CD14-positive monocyte (primary cell): Measurements from ENCODE around the gene CAMK1G. TPM values are rescaled to one million over a fixed set of nuclear protein-coding genes. Genes with fewer than 3 reads are reported as not detected.

Experiments
- DNase-seq, 3 donors: peaks; one replicate each; pipeline ENCODE4 v3.0.0-alpha.2; 2011 to 2022
- H2AFZ ChIP-seq: 2 replicates; pipeline ENCODE4 v1.6.0; 2012; ENCODE audit warnings: mild to moderate bottlenecking, low read depth, low read length, inconsistent platforms; ENCODE audit not compliant: insufficient read depth, poor library complexity, severe bottlenecking
- H3K27ac ChIP-seq, 2 donors: 1 replicate in 1 of 2; 2 replicates in 1 of 2; pipeline ENCODE4 v1.5.1; 2012 to 2013; ENCODE audit warnings: low read length in 2 of 2, control low read depth in 1 of 2, inconsistent platforms in 1 of 2, low read depth in 1 of 2, mild to moderate bottlenecking in 1 of 2
- H3K27me3 ChIP-seq, 2 donors: one replicate each; pipeline versions ENCODE4 v1.6.0 to v1.6.1; 2011 to 2013; ENCODE audit warnings: low read length in 2 of 2; ENCODE audit not compliant: control insufficient read depth in 2 of 2, insufficient read depth in 2 of 2
- H3K36me3 ChIP-seq, 2 donors: replicated peaks in 1 of 2; 1 replicate in 1 of 2; 2 replicates in 1 of 2; pipeline versions ENCODE4 v1.5.1 to v1.6.1; 2012 to 2013; ENCODE audit warnings: low read length in 2 of 2, control low read depth in 1 of 2, inconsistent platforms in 1 of 2, mild to moderate bottlenecking in 1 of 2; ENCODE audit not compliant: insufficient read depth in 2 of 2, control insufficient read depth in 1 of 2
- H3K4me1 ChIP-seq, 2 donors: 1 replicate in 1 of 2; 2 replicates in 1 of 2; pipeline versions ENCODE4 v1.5.1 to v1.6.1; 2012 to 2013; ENCODE audit warnings: low read length in 2 of 2, control low read depth in 1 of 2, inconsistent platforms in 1 of 2, mild to moderate bottlenecking in 1 of 2, moderate library complexity in 1 of 2; ENCODE audit not compliant: insufficient read depth in 2 of 2, control insufficient read depth in 1 of 2
- H3K4me2 ChIP-seq: replicated peaks from 2 replicates; pipeline ENCODE3; 2012; ENCODE audit warnings: low read length, moderate library complexity, mild to moderate bottlenecking; ENCODE audit not compliant: poor library complexity, severe bottlenecking; ENCODE audit errors: extremely low read depth
- H3K4me3 ChIP-seq, 3 experiments: fragments of 200-600 bp in 1 of 3; sonication (generic) in 1 of 3; replicated peaks in 1 of 3; 1 replicate in 2 of 3; 2 replicates in 1 of 3; pipeline ENCODE4 v1.5.1; 2011 to 2013; ENCODE audit warnings: low read length in 3 of 3, mild to moderate bottlenecking in 3 of 3, control low read depth in 2 of 3, low read depth in 2 of 3, inconsistent platforms in 1 of 3, moderate library complexity in 1 of 3
- H3K79me2 ChIP-seq: 2 replicates; pipeline ENCODE4 v1.6.0; 2012; ENCODE audit warnings: mild to moderate bottlenecking, control low read depth, inconsistent platforms, low read length, moderate library complexity; ENCODE audit not compliant: insufficient read depth
- H3K9ac ChIP-seq: 2 replicates; pipeline ENCODE4 v1.6.0; 2017; ENCODE audit warnings: low read length, mild to moderate bottlenecking; ENCODE audit not compliant: insufficient read depth, poor library complexity, severe bottlenecking
- H3K9me3 ChIP-seq, 2 donors: replicated peaks in 1 of 2; 1 replicate in 1 of 2; 2 replicates in 1 of 2; pipeline versions ENCODE4 v1.5.1 to v1.6.1; 2012 to 2013; ENCODE audit warnings: low read length in 2 of 2, control low read depth in 1 of 2; ENCODE audit not compliant: control insufficient read depth in 1 of 2, insufficient read depth in 1 of 2
- H4K20me1 ChIP-seq: 2 replicates; pipeline ENCODE4 v1.6.0; 2012; ENCODE audit warnings: mild to moderate bottlenecking, low read length, control low read depth, moderate library complexity; ENCODE audit not compliant: insufficient read depth
- H3K27ac Mint-ChIP-seq, 7 donors: one replicate each; pipeline ENCODE4 v1.8.0; 2020; ENCODE audit warnings: mild to moderate bottlenecking in 7 of 7, mixed read lengths in 7 of 7, moderate library complexity in 6 of 7, inconsistent platforms in 2 of 7
- H3K27me3 Mint-ChIP-seq, 3 donors: one replicate each; pipeline ENCODE4 v1.8.0; 2021 to 2022; ENCODE audit warnings: low read depth in 3 of 3, mild to moderate bottlenecking in 3 of 3, mixed read lengths in 3 of 3, moderate library complexity in 3 of 3, inconsistent platforms in 1 of 3
- H3K36me3 Mint-ChIP-seq, 2 donors: one replicate each; pipeline ENCODE4 v1.8.0; 2020; ENCODE audit warnings: mixed read lengths in 2 of 2, inconsistent platforms in 1 of 2, mild to moderate bottlenecking in 1 of 2
- H3K4me1 Mint-ChIP-seq: one replicate; pipeline ENCODE4 v1.8.0; 2020; ENCODE audit warnings: mild to moderate bottlenecking, mixed read lengths
- H3K4me3 Mint-ChIP-seq, 2 donors: one replicate each; pipeline ENCODE4 v1.8.0; 2020; ENCODE audit warnings: mild to moderate bottlenecking in 2 of 2, mixed read lengths in 2 of 2, moderate library complexity in 1 of 2
- H3K9me3 Mint-ChIP-seq, 7 donors: one replicate each; pipeline ENCODE4 v1.8.0; 2020 to 2022; ENCODE audit warnings: mixed read lengths in 7 of 7, mild to moderate bottlenecking in 6 of 7, moderate library complexity in 6 of 7, inconsistent platforms in 2 of 7
- WGBS: methylation state at CpG from one replicate; pipeline ENCODE4 v1.1.5; 2013; ENCODE audit warnings: missing lambda C conversion rate; ENCODE audit not compliant: insufficient coverage; 5-methylcytosine and 5-hydroxymethylcytosine counted together
- intact Hi-C, 2 donors: fragments of 100-400 bp; cut with micrococcal nuclease; formaldehyde crosslinking; loops; one replicate each; pipeline versions ENCODE4 v1.15.0 to v1.15.1; 2023
- polyA plus RNA-seq, 3 donors: library from polyadenylated mRNA; depleted of rRNA in 1 of 3; unstranded in 2 of 3; stranded (reverse) in 1 of 3; fragments of 300-500 nt in 2 of 3; fragments of >200 nt in 1 of 3; fragmentation: Illumina TruSeq in 2 of 3; gene quantifications; 1 replicate in 2 of 3; 2 replicates in 1 of 3; pipeline ENCODE4 v1.2.3, GENCODE V29; 2012 to 2021
- TF ChIP-seq, protein P1 (sequence below): fragments of 200-600 bp; IDR thresholded peaks from one replicate; pipeline ENCODE4 v1.8.0; 2022; ENCODE audit warnings: antibody characterized with exemption, mild to moderate bottlenecking

The CAMK1G gene
- polyA plus RNA-seq, 3 donors: not detected

DNA sequence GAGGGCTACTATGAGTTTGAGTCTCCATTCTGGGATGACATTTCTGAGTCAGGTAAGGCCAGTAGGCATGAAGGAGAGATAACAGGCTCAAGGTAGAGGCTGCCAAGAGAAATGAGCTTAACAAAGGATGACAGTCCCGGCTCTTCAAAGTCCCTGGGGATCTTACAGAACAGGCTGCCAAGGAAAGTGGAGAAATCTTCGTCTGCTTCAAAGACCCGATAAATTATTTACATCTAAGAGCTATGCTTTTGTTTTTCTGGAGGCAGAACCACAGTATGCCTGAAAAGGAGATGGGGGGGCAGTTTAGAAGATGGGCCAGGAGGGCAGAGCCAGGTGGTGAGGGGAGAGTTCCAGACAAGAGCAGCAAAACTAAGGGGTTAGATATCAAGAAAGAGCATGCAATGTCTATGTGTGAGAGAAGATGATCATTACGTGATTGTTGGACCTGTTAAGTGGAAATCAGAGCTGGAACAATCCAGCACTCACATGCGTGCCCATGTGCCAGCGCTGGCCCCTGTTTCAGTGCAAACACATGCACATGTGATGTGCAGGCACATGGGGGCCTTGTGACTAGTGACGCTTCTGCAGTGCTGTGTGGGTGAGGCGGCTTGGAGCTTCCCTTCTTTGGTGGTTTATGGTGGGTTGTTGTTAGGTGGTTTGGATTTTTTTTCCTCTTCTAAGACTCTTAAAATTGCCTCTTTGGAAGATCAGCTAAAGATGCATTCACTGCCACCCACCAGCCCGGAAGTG is 25.7 kb downstream of the CAMK1G start:
- intact Hi-C loops: loop anchor here in 1 of 2 donors (10.0 kb wide), 1 partner anchor 86 kb away; no protein-coding TSS in a partner anchor
- Mint-ChIP-seq H3K9me3 (no peaks in the 10 kb centered on the region), H3K27ac (no peak overlapping the region), H3K36me3 (no peaks in the 10 kb centered on the region), H3K4me3 (no peak overlapping the region), H3K27me3 (peaks cover 3 to 11% (median 7%) of the 10 kb centered on the region in 3 donors), H3K4me1 (peaks cover 8% of the 10 kb centered on the region)
- H3K4me2 ChIP-seq: no peak overlapping the region
- no peaks in the 10 kb centered on the region for H3K4me1 ChIP-seq
- WGBS: 98% methylated on average over 5 of the region's 9 CpGs
- TF ChIP-seq, protein P1, sequence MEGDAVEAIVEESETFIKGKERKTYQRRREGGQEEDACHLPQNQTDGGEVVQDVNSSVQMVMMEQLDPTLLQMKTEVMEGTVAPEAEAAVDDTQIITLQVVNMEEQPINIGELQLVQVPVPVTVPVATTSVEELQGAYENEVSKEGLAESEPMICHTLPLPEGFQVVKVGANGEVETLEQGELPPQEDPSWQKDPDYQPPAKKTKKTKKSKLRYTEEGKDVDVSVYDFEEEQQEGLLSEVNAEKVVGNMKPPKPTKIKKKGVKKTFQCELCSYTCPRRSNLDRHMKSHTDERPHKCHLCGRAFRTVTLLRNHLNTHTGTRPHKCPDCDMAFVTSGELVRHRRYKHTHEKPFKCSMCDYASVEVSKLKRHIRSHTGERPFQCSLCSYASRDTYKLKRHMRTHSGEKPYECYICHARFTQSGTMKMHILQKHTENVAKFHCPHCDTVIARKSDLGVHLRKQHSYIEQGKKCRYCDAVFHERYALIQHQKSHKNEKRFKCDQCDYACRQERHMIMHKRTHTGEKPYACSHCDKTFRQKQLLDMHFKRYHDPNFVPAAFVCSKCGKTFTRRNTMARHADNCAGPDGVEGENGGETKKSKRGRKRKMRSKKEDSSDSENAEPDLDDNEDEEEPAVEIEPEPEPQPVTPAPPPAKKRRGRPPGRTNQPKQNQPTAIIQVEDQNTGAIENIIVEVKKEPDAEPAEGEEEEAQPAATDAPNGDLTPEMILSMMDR: no peak
- no peaks in the 10 kb centered on the region for H3K9me3 ChIP-seq
- H3K79me2 ChIP-seq: no peaks in the 10 kb centered on the region
- H2AFZ ChIP-seq: no peak overlapping the region
- no peaks in the 10 kb centered on the region for H3K36me3 ChIP-seq
- H4K20me1 ChIP-seq: no peaks in the 10 kb centered on the region
- H3K27ac ChIP-seq: no peak overlapping the region
- no peak overlapping the region for H3K9ac ChIP-seq
- no peak for DNase-seq
- H3K27me3 ChIP-seq: no peaks in the 10 kb centered on the region
- no peak overlapping the region for H3K4me3 ChIP-seq

DNA sequence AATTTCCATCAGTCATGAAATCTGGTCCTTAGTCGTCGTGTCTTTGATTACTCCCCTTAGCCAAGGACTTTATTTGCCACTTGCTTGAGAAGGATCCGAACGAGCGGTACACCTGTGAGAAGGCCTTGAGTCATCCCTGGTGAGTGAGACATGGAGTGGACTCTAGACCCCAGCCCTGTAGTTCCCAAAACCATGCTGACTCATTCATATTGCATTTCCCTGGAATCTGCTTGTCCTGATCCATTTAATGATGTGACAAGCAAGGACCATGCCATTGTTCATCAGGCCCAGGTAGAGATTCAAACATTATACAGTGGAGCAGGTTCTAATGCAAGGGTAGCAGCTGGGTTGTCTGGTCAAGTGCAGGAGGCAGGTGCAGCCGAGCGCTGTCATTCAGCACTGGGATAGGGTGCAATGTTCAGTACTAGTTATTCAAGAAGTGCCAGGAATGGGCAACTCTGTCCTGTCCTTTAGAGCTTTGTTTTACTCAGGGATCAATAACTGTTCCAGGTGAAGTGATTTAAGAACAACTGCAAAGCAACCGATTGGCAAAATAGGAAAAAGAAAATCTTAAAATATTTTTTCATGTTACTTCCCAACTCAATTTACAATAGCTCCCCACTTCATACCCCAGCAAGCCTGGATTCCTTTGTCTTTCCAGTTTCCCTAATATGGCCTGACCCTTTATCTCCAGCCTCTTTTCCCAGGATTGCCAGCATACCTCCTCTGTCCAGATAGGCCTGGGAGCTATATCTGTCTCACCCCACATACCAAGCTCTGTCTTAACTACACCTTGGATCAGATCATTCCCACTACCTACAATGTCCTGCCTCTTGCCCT is 26.5 kb downstream of the CAMK1G start:
- no peaks in the 10 kb centered on the region for H3K27me3 ChIP-seq
- no peak overlapping the region for H3K4me3 ChIP-seq
- intact Hi-C loops: loop anchor here in 1 of 2 donors (10.0 kb wide), 1 partner anchor 85 kb away; no protein-coding TSS in a partner anchor
- H4K20me1 ChIP-seq: no peaks in the 10 kb centered on the region
- no peak overlapping the region for H2AFZ ChIP-seq
- TF ChIP-seq, protein P1: no peak
- H3K4me1 ChIP-seq: no peaks in the 10 kb centered on the region
- no peak overlapping the region for H3K27ac ChIP-seq
- 90% methylated on average over 4 of the region's 8 CpGs for WGBS
- H3K79me2 ChIP-seq: no peaks in the 10 kb centered on the region
- peak in 1 of 3 donors; percentile 29 for DNase-seq
- no peaks in the 10 kb centered on the region for H3K9me3 ChIP-seq
- peaks cover 3 to 9% (median 8%) of the 10 kb centered on the region in 3 donors for H3K27me3 Mint-ChIP-seq
- no peak overlapping the region for H3K27ac Mint-ChIP-seq
- H3K36me3 ChIP-seq: no peaks in the 10 kb centered on the region
- H3K36me3 Mint-ChIP-seq: no peaks in the 10 kb centered on the region
- H3K4me3 Mint-ChIP-seq: no peak overlapping the region
- H3K9ac ChIP-seq: no peak overlapping the region
- H3K4me2 ChIP-seq: no peak overlapping the region
- peaks cover 0 to under 1% (median 0%) of the 10 kb centered on the region in 7 donors for H3K9me3 Mint-ChIP-seq
- peaks cover 8% of the 10 kb centered on the region for H3K4me1 Mint-ChIP-seq
